HCT116 (cell line): ENCODE data around the gene CUX1. TPM values are rescaled to one million over a fixed set of nuclear protein-coding genes. Genes with fewer than 3 reads are reported as not detected.

ENCODE experiments used
- ATAC-seq: fragments of 200-7000 bp; cut with Tn5 transposase; 2 replicates; pipeline ENCODE4 v1.9.1; 2020; ENCODE audit warnings: mild to moderate bottlenecking, moderate library complexity
- BruUV-seq: library from RNA; stranded (reverse); fragments of 400-500 nt; replicated peaks from 2 replicates; lab custom pipeline; 2021; lab: Mats Ljungman, UMichigan
- CTCF ChIA-PET: fragments of 300-600 bp; sonication (Branson Sonifier 250); formaldehyde crosslinking; loops from one replicate; lab custom pipeline; 2021; ENCODE audit warnings: antibody characterized with exemption; lab: Charles Lee
- POLR2A ChIA-PET: fragments of 300-600, 350-600 bp; sonication (Branson Sonifier 250); formaldehyde crosslinking; loops from one replicate; lab custom pipeline; 2021; ENCODE audit warnings: antibody characterized with exemption; lab: Charles Lee
- RAD21 ChIA-PET, 2 experiments: fragments of 300-600 bp; sonication (Branson Sonifier 250); formaldehyde crosslinking; loops; one replicate each; lab custom pipeline; 2023; ENCODE audit warnings: low total read pairs in 2 of 2; ENCODE audit not compliant: uncharacterized antibody in 2 of 2, unreplicated experiment in 2 of 2, low non-redundant PET in 1 of 2; lab: Charles Lee
- DNase-seq: peaks from one replicate; pipeline ENCODE4 v3.0.0-alpha.2; 2010; ENCODE audit warnings: low read depth, low spot score
- H2AFZ ChIP-seq: fragments of 200-600 bp; shearing (Covaris generic), sonication (generic); 2 replicates; pipeline ENCODE4 v1.6.1; 2017; ENCODE audit warnings: low read depth, mixed run types, mixed read lengths, antibody characterized with exemption, low read length; ENCODE audit not compliant: poor library complexity, severe bottlenecking
- H3K27ac ChIP-seq: 2 replicates; pipeline ENCODE4 v1.5.1; 2012; ENCODE audit warnings: low read depth, low read length
- H3K27me3 ChIP-seq: fragments of 200-600 bp; sonication (generic); 2 replicates; pipeline ENCODE4 v1.6.1; 2016; ENCODE audit warnings: mixed run types, low read length, mixed read lengths; ENCODE audit not compliant: insufficient read depth
- H3K36me3 ChIP-seq, 2 experiments: fragments of 200-500 bp in 1 of 2; fragments of 200-600 bp in 1 of 2; sonication (Bioruptor generic) in 1 of 2; sonication (generic) in 1 of 2; 2 replicates each; pipeline versions ENCODE4 v1.5.1 to v1.6.1; 2014 to 2016; ENCODE audit warnings: low read length in 2 of 2, inconsistent platforms in 1 of 2, mixed read lengths in 1 of 2, mixed run types in 1 of 2; ENCODE audit not compliant: insufficient read depth in 2 of 2, control insufficient read depth in 1 of 2
- H3K4me1 ChIP-seq, 2 experiments: fragments of 200-600 bp in 1 of 2; sonication (generic) in 1 of 2; 2 replicates each; pipeline versions ENCODE4 v1.5.1 to v1.6.1; 2012 to 2017; ENCODE audit warnings: low read length in 2 of 2, inconsistent platforms in 1 of 2, mild to moderate bottlenecking in 1 of 2, mixed read lengths in 1 of 2, mixed run types in 1 of 2, moderate library complexity in 1 of 2; ENCODE audit not compliant: insufficient read depth in 2 of 2, control insufficient read depth in 1 of 2
- H3K4me2 ChIP-seq: fragments of 200-600 bp; sonication (generic); 2 replicates; pipeline ENCODE4 v1.6.1; 2017; ENCODE audit warnings: mixed run types, low read length, mixed read lengths
- H3K4me3 ChIP-seq, 2 experiments: fragments of 200-600 bp in 1 of 2; sonication (generic) in 1 of 2; replicated peaks in 1 of 2; 2 replicates each; pipeline ENCODE4 v1.5.1; 2011 to 2016; ENCODE audit warnings: low read length in 2 of 2, control low read depth in 1 of 2, low read depth in 1 of 2, mild to moderate bottlenecking in 1 of 2, mixed read lengths in 1 of 2, mixed run types in 1 of 2
- H3K79me2 ChIP-seq: fragments of 200-600 bp; sonication (generic); 2 replicates; pipeline ENCODE4 v1.6.1; 2017; ENCODE audit warnings: mild to moderate bottlenecking, mixed run types, low read length, moderate library complexity, mixed read lengths; ENCODE audit not compliant: insufficient read depth
- H3K9ac ChIP-seq: fragments of 200-600 bp; sonication (generic); 2 replicates; pipeline ENCODE4 v1.6.1; 2016; ENCODE audit warnings: low read length, mixed read lengths
- H3K9me2 ChIP-seq: fragments of 200-600 bp; sonication (generic), shearing (Covaris generic); 2 replicates; pipeline ENCODE4 v1.6.1; 2017; ENCODE audit warnings: mixed run types, mild to moderate bottlenecking, moderate library complexity; ENCODE audit not compliant: insufficient read depth
- H3K9me3 ChIP-seq, 2 experiments: fragments of 200-500 bp in 1 of 2; fragments of 200-600 bp in 1 of 2; sonication (Bioruptor generic) in 1 of 2; sonication (generic) in 1 of 2; 2 replicates each; pipeline ENCODE4 v1.6.1; 2014 to 2017; ENCODE audit warnings: low read length in 2 of 2, mixed read lengths in 2 of 2, inconsistent platforms in 1 of 2, low read depth in 1 of 2, mild to moderate bottlenecking in 1 of 2, mixed run types in 1 of 2, moderate library complexity in 1 of 2; ENCODE audit not compliant: control insufficient read depth in 1 of 2, insufficient read depth in 1 of 2
- H4K20me1 ChIP-seq: fragments of 200-600 bp; sonication (generic), shearing (Covaris generic); 2 replicates; pipeline ENCODE4 v1.6.1; 2017; ENCODE audit warnings: mixed run types, mild to moderate bottlenecking, moderate library complexity; ENCODE audit not compliant: insufficient read depth
- CTCF ChIP-seq, 3 experiments: fragments of 200-600 bp in 1 of 3; sonication (generic) in 1 of 3; IDR thresholded peaks in 2 of 3; conservative IDR thresholded peaks in 1 of 3; 2 replicates each; pipeline ENCODE4 v1.5.1; 2012 to 2017; ENCODE audit warnings: low read depth in 2 of 3, low read length in 2 of 3, antibody characterized with exemption in 1 of 3, borderline replicate concordance in 1 of 3, control low read depth in 1 of 3, mild to moderate bottlenecking in 1 of 3, mixed read lengths in 1 of 3, mixed run types in 1 of 3, moderate library complexity in 1 of 3; ENCODE audit not compliant: insufficient read depth in 1 of 3
- EZH2 ChIP-seq: fragments of 200-600 bp; sonication (generic); IDR thresholded peaks from 2 replicates; pipeline ENCODE4 v1.6.1; 2017; ENCODE audit warnings: antibody characterized with exemption, mixed run types
- EZH2phosphoT487 ChIP-seq: fragments of 200-600 bp; IDR thresholded peaks from 2 replicates; pipeline ENCODE4 v1.6.1; 2018; ENCODE audit warnings: antibody characterized with exemption, borderline replicate concordance
- JUND ChIP-seq: IDR thresholded peaks from 2 replicates; pipeline ENCODE4 v1.6.1; 2012
- MAX ChIP-seq: IDR thresholded peaks from 2 replicates; pipeline ENCODE4 v1.6.1; 2012
- POLR2AphosphoS5 ChIP-seq: IDR thresholded peaks from 2 replicates; pipeline ENCODE4 v1.6.1; 2011; ENCODE audit warnings: mild to moderate bottlenecking, low read depth, low read length, moderate library complexity
- YY1 ChIP-seq: IDR thresholded peaks from 2 replicates; pipeline ENCODE4 v1.6.1; 2011; ENCODE audit warnings: low read length, low read depth, moderate library complexity, mild to moderate bottlenecking; ENCODE audit not compliant: insufficient replicate concordance; ENCODE audit errors: extremely low read depth
- intact Hi-C: fragments of 100-400 bp; cut with micrococcal nuclease; formaldehyde crosslinking; loops from 2 replicates; pipeline ENCODE4 v1.10.0; 2022
- total RNA-seq: library from RNA; stranded (reverse); gene quantifications from one replicate; pipeline ENCODE4 v1.2.1, GENCODE V29; 2021; ENCODE audit not compliant: unreplicated experiment

The CUX1 gene
- total RNA-seq, 1 experiment from 2014 or later: 68.9 TPM

- Histone ChIP-seq H3K4me2 (peak overlapping the region; percentile 68), H3K4me1 (peaks cover 34 to 49% of the 10 kb centered on the region in 2 experiments), H2AFZ (no peak overlapping the region), H4K20me1 (no peaks in the 10 kb centered on the region), H3K79me2 (peaks cover 97% of the 10 kb centered on the region), H3K4me3 (0 out of 4 replicates have a peak overlapping the region, but pooled peaks of 1 of the 2 experiments have one; percentile 26), H3K36me3 (no peaks in the 10 kb centered on the region), H3K9me2 (no peaks in the 10 kb centered on the region), H3K27me3 (no peaks in the 10 kb centered on the region), H3K9ac (peak overlapping the region; percentile 50), H3K9me3 (no peaks in the 10 kb centered on the region), H3K27ac (peak overlapping the region; percentile 54)
- DNase-seq (no peak), ATAC-seq (no peak)
- no TSS peak for BruUV-seq
- CTCF ChIA-PET: no interaction called here
- POLR2A ChIA-PET: interaction anchor here (0.7 to 2.0 kb wide), 2 partner anchors 13 to 283 kb away, joined by 3 to 9 read pairs; no protein-coding TSS in a partner anchor
- no peak for TF ChIP-seq CTCF (IDR thresholded peaks at IDR 0.05 in 2 of 3, conservative IDR thresholded peaks at IDR 0.05 in 1 of 3; ENCODE audit: borderline replicate concordance in 1 of 3, insufficient read depth in 1 of 3, low read depth in 2 of 3, low read length in 2 of 3)
- no peak for TF ChIP-seq MAX
- no peak for TF ChIP-seq POLR2AphosphoS5
- TF ChIP-seq EZH2: no peak
- TF ChIP-seq JUND: no peak
- TF ChIP-seq EZH2phosphoT487: no peak
- TF ChIP-seq YY1: no peak
- intact Hi-C loops: no loop called here
- RAD21 ChIA-PET: interaction anchor here in 1 of 2 experiments (0.7 kb wide), 1 partner anchor 324 kb away, joined by 3 read pairs; no protein-coding TSS in a partner anchor
Observed at GRCh38 chr7:101869026-101869900, 51.8 kb downstream of the CUX1 start.
